Measurements from ENCODE around the gene MACROD2.

- TF ChIP-seq EZH2phosphoT487 (conservative IDR thresholded peaks at IDR 0.05; ENCODE audit: low read length), result no peak
- no peak for TF ChIP-seq CTCF (IDR thresholded peaks at IDR 0.05; ENCODE audit: insufficient read depth, low read length, poor library complexity, severe bottlenecking)
Observed at GRCh38 chr20:14649662-14650061, 654.3 kb downstream of the MACROD2 start.
